GM23338 (cell line): Measurements from ENCODE around the gene CD6. TPM values are rescaled to one million over a fixed set of nuclear protein-coding genes. Genes with fewer than 3 reads are reported as not detected.
"Not testable (repeated sequence)": the region's sequence is repeated elsewhere in the genome, so short reads cannot be mapped to it uniquely, and the experiment has no call there.

Source experiments
- ATAC-seq: fragments of 200-7000 bp; cut with Tn5 transposase; 3 replicates; pipeline ENCODE4 v1.9.1; 2020
- DNase-seq: peaks from one replicate; pipeline ENCODE4 v3.0.0-alpha.2; 2015; ENCODE audit warnings: low spot score
- H2AFZ ChIP-seq: fragments of 200-600 bp; sonication (generic); 2 replicates; pipeline ENCODE4 v1.8.0; 2016; ENCODE audit warnings: antibody characterized with exemption, mild to moderate bottlenecking, moderate library complexity
- H3F3A ChIP-seq: fragments of 200-600 bp; sonication (generic); replicated peaks from 2 replicates; pipeline ENCODE4 v1.8.0; 2017; ENCODE audit warnings: antibody characterized with exemption, mixed run types, low read depth
- H3K27ac ChIP-seq: fragments of 200-600 bp; sonication (generic); 2 replicates; pipeline ENCODE4 v1.6.1; 2016; ENCODE audit warnings: low read depth
- H3K27me3 ChIP-seq: fragments of 200-600 bp; sonication (generic); 2 replicates; pipeline ENCODE4 v1.8.0; 2016; ENCODE audit warnings: mild to moderate bottlenecking, mixed run types, moderate library complexity; ENCODE audit not compliant: insufficient read depth
- H3K36me3 ChIP-seq: fragments of 200-600 bp; sonication (generic); 2 replicates; pipeline ENCODE4 v1.8.0; 2016; ENCODE audit warnings: mild to moderate bottlenecking; ENCODE audit not compliant: insufficient read depth
- H3K4me1 ChIP-seq: fragments of 200-600 bp; sonication (generic); 2 replicates; pipeline ENCODE4 v1.8.0; 2016; ENCODE audit warnings: mild to moderate bottlenecking, moderate library complexity; ENCODE audit not compliant: insufficient read depth
- H3K4me2 ChIP-seq: fragments of 200-600 bp; sonication (generic); 2 replicates; pipeline ENCODE4 v1.7.1; 2017; ENCODE audit warnings: mixed run types
- H3K4me3 ChIP-seq: fragments of 200-600 bp; sonication (generic); 2 replicates; pipeline ENCODE4 v1.6.1; 2016; ENCODE audit warnings: mixed run types
- H3K79me2 ChIP-seq: fragments of 200-600 bp; sonication (generic); replicated peaks from 2 replicates; pipeline ENCODE4 v1.8.0; 2017; ENCODE audit warnings: mild to moderate bottlenecking; ENCODE audit not compliant: insufficient read depth
- H3K9me2 ChIP-seq: fragments of 200-600 bp; sonication (generic); 2 replicates; pipeline ENCODE4 v1.8.0; 2017; ENCODE audit not compliant: insufficient read depth
- H4K20me1 ChIP-seq: fragments of 200-600 bp; sonication (generic); replicated peaks from 2 replicates; pipeline ENCODE4 v1.8.0; 2017; ENCODE audit warnings: mild to moderate bottlenecking; ENCODE audit not compliant: insufficient read depth
- H3K27ac Mint-ChIP-seq: 2 replicates; pipeline ENCODE4 v1.8.0; 2020; ENCODE audit warnings: inconsistent platforms, mild to moderate bottlenecking, moderate library complexity, mixed read lengths
- H3K27me3 Mint-ChIP-seq: 3 replicates; pipeline ENCODE4 v1.8.0; 2022; ENCODE audit warnings: low read depth, mild to moderate bottlenecking, moderate library complexity, mixed read lengths, inconsistent platforms; ENCODE audit not compliant: insufficient read depth, poor library complexity
- H3K36me3 Mint-ChIP-seq: 3 replicates; pipeline ENCODE4 v1.8.0; 2021; ENCODE audit warnings: low read depth, mild to moderate bottlenecking, inconsistent platforms, moderate library complexity, mixed read lengths
- H3K4me1 Mint-ChIP-seq: 3 replicates; pipeline ENCODE4 v1.8.0; 2020; ENCODE audit warnings: mild to moderate bottlenecking, inconsistent platforms, mixed read lengths
- H3K4me3 Mint-ChIP-seq: 3 replicates; pipeline ENCODE4 v1.8.0; 2021; ENCODE audit warnings: moderate library complexity, mild to moderate bottlenecking, inconsistent platforms, mixed read lengths
- H3K9me3 Mint-ChIP-seq: 3 replicates; pipeline ENCODE4 v1.8.0; 2020; ENCODE audit warnings: moderate library complexity, mild to moderate bottlenecking, inconsistent platforms, mixed read lengths
- ETS1 ChIP-seq: IDR thresholded peaks from 2 replicates; pipeline ENCODE4 v1.6.1; 2016; ENCODE audit warnings: antibody characterized with exemption
- NANOG ChIP-seq: IDR thresholded peaks from 2 replicates; pipeline ENCODE4 v1.6.1; 2016; ENCODE audit warnings: antibody characterized with exemption, borderline replicate concordance
- POLR2AphosphoS5 ChIP-seq: IDR thresholded peaks from 2 replicates; pipeline ENCODE4 v1.6.1; 2016; ENCODE audit warnings: antibody characterized with exemption, low read depth
- ZNF462 ChIP-seq: fragments of 250-450 bp; sonication (Bioruptor Pico); IDR thresholded peaks from 2 replicates; pipeline ENCODE4 v1.5.0; 2020; ENCODE audit warnings: mild to moderate bottlenecking, moderate library complexity
- polyA plus RNA-seq: library from polyadenylated mRNA; unstranded; fragments of >200 nt; fragmentation: Nextera tagmentation; extraction: Ambion mirVana; gene quantifications from 2 replicates; pipeline ENCODE4 v1.2.1, GENCODE V29; 2016
- total RNA-seq: library from RNA; depleted of rRNA; stranded (reverse); fragments of >200 nt; shearing (Covaris generic); gene quantifications from 2 replicates; pipeline ENCODE4 v1.2.3, GENCODE V29; 2014

CD6 gene
- total and polyA plus RNA-seq, 2 experiments from 2014 or later: 0.49 TPM; not detected in 1

GRCh38 chr11:60972182-60973030 is 926 bp downstream of the CD6 start (continued):
- TF ChIP-seq ZNF462 (CRISPR knock-in tag): no peak

GRCh38 chr11:60973699-60974098 is 2.2 kb downstream of the CD6 start:
- Mint-ChIP-seq H3K36me3 (no peaks in the 10 kb centered on the region), H3K27ac (no peak overlapping the region), H3K9me3 (peaks cover 10% of the 10 kb centered on the region; the same call in 2 of the 3 replicates), H3K4me1 (no peaks in the 10 kb centered on the region), H3K4me3 (no peak overlapping the region), H3K27me3 (no peaks in the 10 kb centered on the region)
- H3K27ac ChIP-seq: no peak overlapping the region
- no peaks in the 10 kb centered on the region for H3K4me1 ChIP-seq
- H3K27me3 ChIP-seq: no peaks in the 10 kb centered on the region
- H3K9me2 ChIP-seq: no peaks in the 10 kb centered on the region
- no peak overlapping the region for H3K4me2 ChIP-seq
- H4K20me1 ChIP-seq: no peaks in the 10 kb centered on the region
- ATAC-seq: no peak
- H3K36me3 ChIP-seq: no peaks in the 10 kb centered on the region
- TF ChIP-seq NANOG (no peak), ETS1 (no peak), POLR2AphosphoS5 (no peak)
- H3K79me2 ChIP-seq: no peaks in the 10 kb centered on the region
- H3K4me3 ChIP-seq: no peak overlapping the region
- H3F3A ChIP-seq: no peaks in the 10 kb centered on the region
- DNase-seq: no peak
- no peak overlapping the region for H2AFZ ChIP-seq

- H3K4me3 Mint-ChIP-seq, DNase-seq, H3K36me3 Mint-ChIP-seq, H4K20me1 ChIP-seq, H3K4me1 ChIP-seq, H3K9me2 ChIP-seq, H3K27ac Mint-ChIP-seq, H3K36me3 ChIP-seq, H3K4me1 Mint-ChIP-seq, H3K27me3 ChIP-seq, H3K9me3 Mint-ChIP-seq, H3K4me3 ChIP-seq, H3K27me3 Mint-ChIP-seq, ATAC-seq, H2AFZ ChIP-seq, H3K79me2 ChIP-seq, H3K4me2 ChIP-seq, H3F3A ChIP-seq, H3K27ac ChIP-seq: not testable (repeated sequence)
These were observed 2.8 kb downstream of the CD6 start for GRCh38 chr11:60974316-60974715.
